Measurements from ENCODE around the gene TLE2. TPM values are rescaled to one million over a fixed set of nuclear protein-coding genes. Genes with fewer than 3 reads are reported as not detected.
"Not testable (repeated sequence)": the region's sequence is repeated elsewhere in the genome, so short reads cannot be mapped to it uniquely, and the experiment has no call there.

The TLE2 gene
- total RNA-seq, 1 experiment from 2014 or later, result 35.6 TPM

DNA sequence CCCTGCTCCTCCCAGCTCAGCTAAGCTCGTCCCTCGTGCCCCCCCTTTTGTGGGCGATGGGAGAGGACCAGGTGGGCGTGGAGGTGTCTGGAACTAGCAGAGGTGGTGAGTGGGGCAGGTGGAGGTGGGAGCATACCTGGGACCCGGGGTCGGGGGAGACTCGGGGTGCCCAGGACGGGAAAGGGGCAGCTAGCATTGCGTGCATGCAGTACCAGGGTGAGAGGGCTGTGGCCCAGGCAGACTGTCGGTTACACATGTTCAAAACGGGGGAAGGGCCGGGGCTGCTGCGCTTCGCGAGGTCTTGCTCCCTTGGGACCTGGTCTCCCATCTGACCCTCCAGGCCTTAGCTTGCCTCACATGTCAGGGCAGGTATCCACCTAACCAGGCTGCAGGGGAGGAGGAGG is 24.1 kb upstream of the TLE2 start (continued):
- no peak for TF ChIP-seq CTCF (IDR thresholded peaks at IDR 0.05 in 2 of 3, conservative IDR thresholded peaks at IDR 0.05 in 1 of 3; ENCODE audit: borderline replicate concordance in 1 of 3, insufficient read depth in 1 of 3, low read depth in 2 of 3, low read length in 2 of 3)
- no peak for TF ChIP-seq ZNF274 (IDR thresholded peaks at IDR 0.05; ENCODE audit: low read depth, low read length)

GRCh38 chr19:3050016-3050415 is 20.9 kb upstream of the TLE2 start:
- intact Hi-C loops (cut with micrococcal nuclease); H3K27me3 ChIP-seq (ENCODE audit: insufficient read depth, low read length); BruUV-seq (replicated peaks); H3K9me3 ChIP-seq (ENCODE audit: control insufficient read depth in 1 of 2, insufficient read depth in 1 of 2, low read depth in 1 of 2, low read length in 2 of 2); H3K79me2 ChIP-seq (ENCODE audit: insufficient read depth, low read length); H3K9me2 ChIP-seq (ENCODE audit: insufficient read depth); H2AFZ ChIP-seq (ENCODE audit: low read depth, low read length, poor library complexity, severe bottlenecking); H3K4me3 ChIP-seq (replicated peaks in 1 of 2; ENCODE audit: low read depth in 1 of 2, low read length in 2 of 2); H3K36me3 ChIP-seq (ENCODE audit: control insufficient read depth in 1 of 2, insufficient read depth in 2 of 2, low read length in 2 of 2); H4K20me1 ChIP-seq (ENCODE audit: insufficient read depth); H3K9ac ChIP-seq (ENCODE audit: low read length); RAD21 ChIA-PET (ENCODE audit: low non-redundant PET in 1 of 2, low total read pairs in 2 of 2, uncharacterized antibody in 2 of 2, unreplicated experiment in 2 of 2); DNase-seq (ENCODE audit: low read depth, low spot score); CTCF ChIA-PET; ATAC-seq; POLR2A ChIA-PET; H3K4me2 ChIP-seq (ENCODE audit: low read length); H3K27ac ChIP-seq (ENCODE audit: low read depth, low read length): not testable (repeated sequence)
- peaks cover 15 to 32% of the 10 kb centered on the region in 2 experiments for H3K4me1 ChIP-seq (ENCODE audit: control insufficient read depth in 1 of 2, insufficient read depth in 2 of 2, low read length in 2 of 2)

- Histone ChIP-seq H3K27ac (ENCODE audit: low read depth, low read length) (no peak overlapping the region), H3K9ac (ENCODE audit: low read length) (no peak overlapping the region), H4K20me1 (ENCODE audit: insufficient read depth) (no peaks in the 10 kb centered on the region), H2AFZ (ENCODE audit: low read depth, low read length, poor library complexity, severe bottlenecking) (no peak overlapping the region), H3K4me1 (ENCODE audit: control insufficient read depth in 1 of 2, insufficient read depth in 2 of 2, low read length in 2 of 2) (peaks cover 9 to 25% of the 10 kb centered on the region in 2 experiments), H3K79me2 (ENCODE audit: insufficient read depth, low read length) (no peaks in the 10 kb centered on the region), H3K9me3 (ENCODE audit: control insufficient read depth in 1 of 2, insufficient read depth in 1 of 2, low read depth in 1 of 2, low read length in 2 of 2) (no peaks in the 10 kb centered on the region), H3K4me2 (ENCODE audit: low read length) (no peak overlapping the region), H3K36me3 (ENCODE audit: control insufficient read depth in 1 of 2, insufficient read depth in 2 of 2, low read length in 2 of 2) (no peaks in the 10 kb centered on the region; a peak in 1 of 4 replicates), H3K9me2 (ENCODE audit: insufficient read depth) (no peaks in the 10 kb centered on the region), H3K27me3 (ENCODE audit: insufficient read depth, low read length) (no peaks in the 10 kb centered on the region), H3K4me3 (replicated peaks in 1 of 2; ENCODE audit: low read depth in 1 of 2, low read length in 2 of 2) (no peak overlapping the region)
- intact Hi-C loops (cut with micrococcal nuclease), result no loop called here
- no TSS peak for BruUV-seq (replicated peaks)
- CTCF ChIA-PET, result no interaction called here
- ATAC-seq (no peak), DNase-seq (ENCODE audit: low read depth, low spot score) (no peak)
- RAD21 ChIA-PET (ENCODE audit: low non-redundant PET in 1 of 2, low total read pairs in 2 of 2, uncharacterized antibody in 2 of 2, unreplicated experiment in 2 of 2), result no interaction called here
- POLR2A ChIA-PET, result no interaction called here
- TF ChIP-seq SRF (IDR thresholded peaks at IDR 0.05; ENCODE audit: low read depth) (no peak), YY1 (IDR thresholded peaks at IDR 0.05; ENCODE audit: extremely low read depth, insufficient replicate concordance, low read depth, low read length) (no peak), SP1 (IDR thresholded peaks at IDR 0.05; ENCODE audit: low read depth) (no peak), ELF1 (IDR thresholded peaks at IDR 0.05; ENCODE audit: borderline replicate concordance, low read depth) (no peak), CBX3 (IDR thresholded peaks at IDR 0.05; ENCODE audit: low read depth) (no peak), POLR2A (IDR thresholded peaks at IDR 0.05; ENCODE audit: borderline replicate concordance, extremely low read depth, insufficient read depth, insufficient read length) (no peak), ZNF274 (IDR thresholded peaks at IDR 0.05; ENCODE audit: low read depth, low read length) (no peak), EZH2 (IDR thresholded peaks at IDR 0.05) (no peak), EZH2phosphoT487 (IDR thresholded peaks at IDR 0.05; ENCODE audit: borderline replicate concordance) (no peak), CEBPB (IDR thresholded peaks at IDR 0.05; ENCODE audit: low read depth) (no peak)
- TF ChIP-seq, protein P1, sequence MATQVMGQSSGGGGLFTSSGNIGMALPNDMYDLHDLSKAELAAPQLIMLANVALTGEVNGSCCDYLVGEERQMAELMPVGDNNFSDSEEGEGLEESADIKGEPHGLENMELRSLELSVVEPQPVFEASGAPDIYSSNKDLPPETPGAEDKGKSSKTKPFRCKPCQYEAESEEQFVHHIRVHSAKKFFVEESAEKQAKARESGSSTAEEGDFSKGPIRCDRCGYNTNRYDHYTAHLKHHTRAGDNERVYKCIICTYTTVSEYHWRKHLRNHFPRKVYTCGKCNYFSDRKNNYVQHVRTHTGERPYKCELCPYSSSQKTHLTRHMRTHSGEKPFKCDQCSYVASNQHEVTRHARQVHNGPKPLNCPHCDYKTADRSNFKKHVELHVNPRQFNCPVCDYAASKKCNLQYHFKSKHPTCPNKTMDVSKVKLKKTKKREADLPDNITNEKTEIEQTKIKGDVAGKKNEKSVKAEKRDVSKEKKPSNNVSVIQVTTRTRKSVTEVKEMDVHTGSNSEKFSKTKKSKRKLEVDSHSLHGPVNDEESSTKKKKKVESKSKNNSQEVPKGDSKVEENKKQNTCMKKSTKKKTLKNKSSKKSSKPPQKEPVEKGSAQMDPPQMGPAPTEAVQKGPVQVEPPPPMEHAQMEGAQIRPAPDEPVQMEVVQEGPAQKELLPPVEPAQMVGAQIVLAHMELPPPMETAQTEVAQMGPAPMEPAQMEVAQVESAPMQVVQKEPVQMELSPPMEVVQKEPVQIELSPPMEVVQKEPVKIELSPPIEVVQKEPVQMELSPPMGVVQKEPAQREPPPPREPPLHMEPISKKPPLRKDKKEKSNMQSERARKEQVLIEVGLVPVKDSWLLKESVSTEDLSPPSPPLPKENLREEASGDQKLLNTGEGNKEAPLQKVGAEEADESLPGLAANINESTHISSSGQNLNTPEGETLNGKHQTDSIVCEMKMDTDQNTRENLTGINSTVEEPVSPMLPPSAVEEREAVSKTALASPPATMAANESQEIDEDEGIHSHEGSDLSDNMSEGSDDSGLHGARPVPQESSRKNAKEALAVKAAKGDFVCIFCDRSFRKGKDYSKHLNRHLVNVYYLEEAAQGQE (IDR thresholded peaks at IDR 0.05; ENCODE audit: low read depth), result no peak
Measured at GRCh38 chr19:3049089-3049488, 20.0 kb upstream of the TLE2 start.

Measured in HCT116 (cell line).